Lower leg skin (tissue), 3 donors: Measurements from ENCODE around the gene KCNQ2.

Source experiments
- POLR2A ChIP-seq, 2 donors: fragments of 450-650 bp; IDR thresholded peaks; one replicate each; pipeline ENCODE4 v1.6.1; 2016 to 2017; ENCODE audit warnings: antibody characterized with exemption in 2 of 2, mild to moderate bottlenecking in 1 of 2, moderate library complexity in 1 of 2
- TF ChIP-seq, protein P1 (sequence below), 3 donors: fragments of 450-650 bp; IDR thresholded peaks; one replicate each; pipeline ENCODE4 v1.5.1; 2016; ENCODE audit warnings: antibody characterized with exemption in 3 of 3, mild to moderate bottlenecking in 3 of 3, moderate library complexity in 2 of 3

DNA sequence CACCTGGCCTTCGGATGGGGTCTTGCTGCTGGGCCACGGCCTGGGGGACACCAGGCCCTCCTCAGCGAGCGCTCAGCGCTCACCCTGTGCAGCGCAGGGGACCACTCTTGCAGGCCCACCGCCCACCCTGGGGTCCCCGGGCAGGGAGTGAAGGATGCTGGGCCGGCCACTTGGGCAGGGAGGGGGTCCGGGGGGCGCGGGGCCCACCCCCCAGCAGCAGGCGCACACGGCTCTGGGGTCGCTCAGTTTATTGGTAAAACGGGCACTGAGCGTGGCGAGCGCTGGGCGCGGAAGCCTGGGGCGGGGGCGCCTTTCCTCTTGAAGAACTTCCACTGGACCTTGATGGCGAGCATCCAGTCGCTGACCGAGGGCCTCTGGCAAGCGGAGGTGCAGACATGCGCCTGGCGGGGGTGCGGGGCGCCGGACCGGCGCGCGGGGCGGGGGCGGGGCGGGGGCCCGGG lies 15.4 kb upstream of the KCNQ2 start:
- TF ChIP-seq, protein P1, sequence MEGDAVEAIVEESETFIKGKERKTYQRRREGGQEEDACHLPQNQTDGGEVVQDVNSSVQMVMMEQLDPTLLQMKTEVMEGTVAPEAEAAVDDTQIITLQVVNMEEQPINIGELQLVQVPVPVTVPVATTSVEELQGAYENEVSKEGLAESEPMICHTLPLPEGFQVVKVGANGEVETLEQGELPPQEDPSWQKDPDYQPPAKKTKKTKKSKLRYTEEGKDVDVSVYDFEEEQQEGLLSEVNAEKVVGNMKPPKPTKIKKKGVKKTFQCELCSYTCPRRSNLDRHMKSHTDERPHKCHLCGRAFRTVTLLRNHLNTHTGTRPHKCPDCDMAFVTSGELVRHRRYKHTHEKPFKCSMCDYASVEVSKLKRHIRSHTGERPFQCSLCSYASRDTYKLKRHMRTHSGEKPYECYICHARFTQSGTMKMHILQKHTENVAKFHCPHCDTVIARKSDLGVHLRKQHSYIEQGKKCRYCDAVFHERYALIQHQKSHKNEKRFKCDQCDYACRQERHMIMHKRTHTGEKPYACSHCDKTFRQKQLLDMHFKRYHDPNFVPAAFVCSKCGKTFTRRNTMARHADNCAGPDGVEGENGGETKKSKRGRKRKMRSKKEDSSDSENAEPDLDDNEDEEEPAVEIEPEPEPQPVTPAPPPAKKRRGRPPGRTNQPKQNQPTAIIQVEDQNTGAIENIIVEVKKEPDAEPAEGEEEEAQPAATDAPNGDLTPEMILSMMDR (IDR thresholded peaks at IDR 0.05) = no peak
- no peak for TF ChIP-seq POLR2A (IDR thresholded peaks at IDR 0.05)
